GM06990 (cell line): Measurements from ENCODE around the gene PIF1.

Experiments
- DNase-seq: peaks from one replicate; pipeline ENCODE4 v3.0.0-alpha.2; 2011; ENCODE audit not compliant: insufficient read length; ENCODE audit errors: extremely low read depth
- H3K27me3 ChIP-seq: replicated peaks from 2 replicates; pipeline ENCODE4 v1.6.0; 2011; ENCODE audit warnings: low read length; ENCODE audit not compliant: control insufficient read depth, insufficient read depth
- H3K36me3 ChIP-seq: 2 replicates; pipeline ENCODE4 v1.5.1; 2011; ENCODE audit warnings: low read length; ENCODE audit not compliant: control insufficient read depth, insufficient read depth
- H3K4me3 ChIP-seq: replicated peaks from 2 replicates; pipeline ENCODE4 v1.5.1; 2011; ENCODE audit warnings: low read depth, mild to moderate bottlenecking, control low read depth, low read length
- CTCF ChIP-seq: IDR thresholded peaks from 2 replicates; pipeline ENCODE4 v1.5.1; 2011; ENCODE audit warnings: low read length, control low read depth, mild to moderate bottlenecking, inconsistent platforms; ENCODE audit not compliant: insufficient read depth, poor library complexity, severe bottlenecking

PIF1 gene

GRCh38 chr15:64851503-64851840 lies 26.0 kb upstream of the PIF1 start:
- peaks cover 45% of the 10 kb centered on the region for H3K36me3 ChIP-seq
- H3K4me3 ChIP-seq, result no peak overlapping the region
- no peak for TF ChIP-seq CTCF
- DNase-seq, result no peak
- H3K27me3 ChIP-seq, result no peaks in the 10 kb centered on the region

GRCh38 chr15:64850778-64851502 lies 25.5 kb upstream of the PIF1 start:
- Histone ChIP-seq H3K36me3 (peaks cover 40% of the 10 kb centered on the region), H3K27me3 (no peaks in the 10 kb centered on the region), H3K4me3 (no peak overlapping the region)
- TF ChIP-seq CTCF, result no peak
- no peak for DNase-seq

GRCh38 chr15:64847876-64848716 lies 22.6 kb upstream of the PIF1 start:
- Histone ChIP-seq H3K4me3 (no peak overlapping the region), H3K36me3 (peaks cover 23% of the 10 kb centered on the region), H3K27me3 (no peaks in the 10 kb centered on the region)
- DNase-seq, result no peak
- no peak for TF ChIP-seq CTCF

GRCh38 chr15:64847448-64847847 lies 22.0 kb upstream of the PIF1 start:
- H3K27me3 ChIP-seq, result no peaks in the 10 kb centered on the region
- TF ChIP-seq CTCF, result no peak
- H3K36me3 ChIP-seq, result peaks cover 23% of the 10 kb centered on the region
- DNase-seq, result no peak
- no peak overlapping the region for H3K4me3 ChIP-seq

- Histone ChIP-seq H3K36me3 (peaks cover 23% of the 10 kb centered on the region), H3K4me3 (no peak overlapping the region; the same call in 1 of the 2 replicates), H3K27me3 (no peaks in the 10 kb centered on the region)
- TF ChIP-seq CTCF, result no peak
- no peak for DNase-seq
These were observed 21.6 kb upstream of the PIF1 start for GRCh38 chr15:64847016-64847415.
